HepG2 (cell line): ENCODE data around the gene MARK2. TPM values are rescaled to one million over a fixed set of nuclear protein-coding genes. Genes with fewer than 3 reads are reported as not detected.

Source experiments
- MXI1 ChIP-seq: IDR thresholded peaks from 3 replicates; pipeline ENCODE4 v1.6.1; 2012; ENCODE audit warnings: low read depth, low read length, inconsistent platforms, borderline replicate concordance
- POLR2AphosphoS5 ChIP-seq: IDR thresholded peaks from 2 replicates; pipeline ENCODE4 v1.6.1; 2012; ENCODE audit warnings: low read depth, low read length
- SNRNP70 ChIP-seq: fragments of 200-400 bp; formaldehyde crosslinking; IDR thresholded peaks from 2 replicates; pipeline ENCODE4 v1.6.1; 2017; ENCODE audit warnings: mild to moderate bottlenecking, low read depth, low read length, moderate library complexity
- ZNF30 ChIP-seq: sonication (generic); formaldehyde crosslinking; IDR thresholded peaks from 2 replicates; pipeline ENCODE4 v1.5.0; 2020; ENCODE audit warnings: mild to moderate bottlenecking, missing genetic modification reagents
- ZNF552 ChIP-seq: sonication (generic); formaldehyde crosslinking; IDR thresholded peaks from 2 replicates; pipeline ENCODE4 v1.9.0; 2022; ENCODE audit warnings: missing genetic modification reagents, mild to moderate bottlenecking, borderline replicate concordance
- ZNF619 ChIP-seq: sonication (generic); formaldehyde crosslinking; IDR thresholded peaks from 2 replicates; pipeline ENCODE4 v1.4.0; 2020; ENCODE audit warnings: mild to moderate bottlenecking, missing genetic modification reagents
- ZSCAN29 ChIP-seq: sonication (generic); formaldehyde crosslinking; conservative IDR thresholded peaks from 2 replicates; pipeline ENCODE4 v1.4.0; 2020; ENCODE audit warnings: mild to moderate bottlenecking, missing genetic modification reagents
- ZSCAN31 ChIP-seq: sonication (generic); formaldehyde crosslinking; IDR thresholded peaks from 2 replicates; pipeline ENCODE4 v1.5.0; 2020; ENCODE audit warnings: low read depth, mild to moderate bottlenecking, missing genetic modification reagents
- polyA plus RNA-seq, 8 experiments: library from polyadenylated mRNA; depleted of rRNA in 3 of 8; stranded (reverse) in 7 of 8; unstranded in 1 of 8; fragments of >200 nt; fragmentation: Illumina TruSeq in 4 of 8; extraction: Trizol in 4 of 8; gene quantifications; 2 replicates each; pipeline versions ENCODE4 v1.2.1 to v1.2.3, GENCODE V29; 2011 to 2016; ENCODE audit warnings: low read depth in 4 of 8, missing spikeins in 1 of 8, mixed read lengths in 1 of 8; ENCODE audit not compliant: insufficient read depth in 1 of 8
- total RNA-seq, 5 experiments: library from RNA; depleted of rRNA; stranded (reverse); fragments of >200 nt; fragmentation: Illumina TruSeq; extraction: Trizol; gene quantifications; 2 replicates each; pipeline ENCODE4 v1.2.3, GENCODE V29; 2016; ENCODE audit warnings: low read depth in 1 of 5
- TF ChIP-seq, protein P1 (sequence below): sonication (generic); formaldehyde crosslinking; IDR thresholded peaks from 2 replicates; pipeline ENCODE4 v1.4.0; 2020; ENCODE audit warnings: mild to moderate bottlenecking, missing genetic modification reagents
- TF ChIP-seq, protein P2 (sequence below): sonication (generic); formaldehyde crosslinking; IDR thresholded peaks from 2 replicates; pipeline ENCODE4 v1.4.0; 2020; ENCODE audit warnings: missing genetic modification reagents
- TF ChIP-seq, protein P3 (sequence below): IDR thresholded peaks from 2 replicates; pipeline ENCODE4 v1.6.1; 2018; ENCODE audit warnings: missing genetic modification reagents
- TF ChIP-seq, protein P4 (sequence below): sonication (generic); formaldehyde crosslinking; IDR thresholded peaks from 2 replicates; pipeline ENCODE4 v1.4.0; 2020; ENCODE audit warnings: missing genetic modification reagents

The MARK2 gene
- total and polyA plus RNA-seq, 2 of the 13 experiments (the other 11 are each of a cell fraction or from before 2014, with no cell fraction given), result 13.5 to 13.9 TPM

DNA sequence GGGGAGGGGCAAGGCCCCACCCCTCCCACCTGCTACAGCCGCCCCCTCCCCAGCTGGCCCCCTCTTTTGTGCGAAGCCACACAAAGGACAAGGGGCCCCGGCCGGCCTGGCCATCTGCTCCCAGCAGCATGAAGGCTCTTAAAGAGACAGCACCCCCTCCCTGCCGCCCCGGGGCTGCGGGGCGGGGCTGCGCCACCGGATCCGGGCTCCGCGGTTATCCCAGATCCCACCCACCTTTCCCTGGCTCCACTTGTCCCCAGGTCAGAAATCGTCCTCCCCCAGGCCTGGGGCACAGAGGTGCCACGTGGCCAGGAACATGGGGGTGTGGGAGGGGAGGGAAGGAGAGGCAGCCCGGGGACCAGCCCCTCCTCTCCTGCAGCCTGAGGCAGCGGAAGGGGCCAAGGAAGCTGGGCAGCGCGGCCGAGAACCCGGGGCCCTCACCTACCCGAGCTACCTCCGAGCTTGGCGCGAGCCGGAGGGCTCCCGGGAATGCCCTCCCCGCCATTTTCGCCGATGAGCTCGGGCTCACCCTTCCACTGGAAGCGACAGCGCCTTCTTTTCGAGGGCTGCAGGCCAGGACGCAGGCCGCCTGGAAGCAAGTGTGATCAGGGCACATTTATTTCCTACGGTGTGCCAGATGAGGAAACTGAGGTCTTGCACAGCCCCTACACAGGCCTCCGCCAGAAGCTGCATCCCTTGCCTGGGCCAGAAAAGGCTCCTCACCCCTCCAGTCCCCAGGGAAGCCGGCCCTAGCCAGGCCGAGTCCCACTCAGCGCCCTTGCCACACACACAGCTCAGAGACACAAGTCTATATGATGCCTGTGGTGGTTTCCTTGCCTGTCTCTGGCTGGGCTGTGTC, 80.6 kb downstream of the MARK2 start (continued):
- TF ChIP-seq ZNF619 (no peak), ZSCAN29 (no peak; the same call in 1 of the 2 replicates), ZNF552 (0 out of 2 replicates have a peak, but pooled peaks have one; percentile 29), MXI1 (peak; percentile 10; the same call in 1 of the 3 replicates), SNRNP70 (no peak), ZNF30 (CRISPR knock-in tag) (no peak), POLR2AphosphoS5 (peak; percentile 43; the same call in 1 of the 2 replicates), ZSCAN31 (CRISPR knock-in tag) (peak; percentile 47; the same call in 1 of the 2 replicates)
- TF ChIP-seq, protein P1, sequence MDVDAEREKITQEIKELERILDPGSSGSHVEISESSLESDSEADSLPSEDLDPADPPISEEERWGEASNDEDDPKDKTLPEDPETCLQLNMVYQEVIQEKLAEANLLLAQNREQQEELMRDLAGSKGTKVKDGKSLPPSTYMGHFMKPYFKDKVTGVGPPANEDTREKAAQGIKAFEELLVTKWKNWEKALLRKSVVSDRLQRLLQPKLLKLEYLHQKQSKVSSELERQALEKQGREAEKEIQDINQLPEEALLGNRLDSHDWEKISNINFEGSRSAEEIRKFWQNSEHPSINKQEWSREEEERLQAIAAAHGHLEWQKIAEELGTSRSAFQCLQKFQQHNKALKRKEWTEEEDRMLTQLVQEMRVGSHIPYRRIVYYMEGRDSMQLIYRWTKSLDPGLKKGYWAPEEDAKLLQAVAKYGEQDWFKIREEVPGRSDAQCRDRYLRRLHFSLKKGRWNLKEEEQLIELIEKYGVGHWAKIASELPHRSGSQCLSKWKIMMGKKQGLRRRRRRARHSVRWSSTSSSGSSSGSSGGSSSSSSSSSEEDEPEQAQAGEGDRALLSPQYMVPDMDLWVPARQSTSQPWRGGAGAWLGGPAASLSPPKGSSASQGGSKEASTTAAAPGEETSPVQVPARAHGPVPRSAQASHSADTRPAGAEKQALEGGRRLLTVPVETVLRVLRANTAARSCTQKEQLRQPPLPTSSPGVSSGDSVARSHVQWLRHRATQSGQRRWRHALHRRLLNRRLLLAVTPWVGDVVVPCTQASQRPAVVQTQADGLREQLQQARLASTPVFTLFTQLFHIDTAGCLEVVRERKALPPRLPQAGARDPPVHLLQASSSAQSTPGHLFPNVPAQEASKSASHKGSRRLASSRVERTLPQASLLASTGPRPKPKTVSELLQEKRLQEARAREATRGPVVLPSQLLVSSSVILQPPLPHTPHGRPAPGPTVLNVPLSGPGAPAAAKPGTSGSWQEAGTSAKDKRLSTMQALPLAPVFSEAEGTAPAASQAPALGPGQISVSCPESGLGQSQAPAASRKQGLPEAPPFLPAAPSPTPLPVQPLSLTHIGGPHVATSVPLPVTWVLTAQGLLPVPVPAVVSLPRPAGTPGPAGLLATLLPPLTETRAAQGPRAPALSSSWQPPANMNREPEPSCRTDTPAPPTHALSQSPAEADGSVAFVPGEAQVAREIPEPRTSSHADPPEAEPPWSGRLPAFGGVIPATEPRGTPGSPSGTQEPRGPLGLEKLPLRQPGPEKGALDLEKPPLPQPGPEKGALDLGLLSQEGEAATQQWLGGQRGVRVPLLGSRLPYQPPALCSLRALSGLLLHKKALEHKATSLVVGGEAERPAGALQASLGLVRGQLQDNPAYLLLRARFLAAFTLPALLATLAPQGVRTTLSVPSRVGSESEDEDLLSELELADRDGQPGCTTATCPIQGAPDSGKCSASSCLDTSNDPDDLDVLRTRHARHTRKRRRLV (CRISPR knock-in tag), result 0 out of 2 replicates have a peak, but pooled peaks have one; percentile 43
- TF ChIP-seq, protein P2, sequence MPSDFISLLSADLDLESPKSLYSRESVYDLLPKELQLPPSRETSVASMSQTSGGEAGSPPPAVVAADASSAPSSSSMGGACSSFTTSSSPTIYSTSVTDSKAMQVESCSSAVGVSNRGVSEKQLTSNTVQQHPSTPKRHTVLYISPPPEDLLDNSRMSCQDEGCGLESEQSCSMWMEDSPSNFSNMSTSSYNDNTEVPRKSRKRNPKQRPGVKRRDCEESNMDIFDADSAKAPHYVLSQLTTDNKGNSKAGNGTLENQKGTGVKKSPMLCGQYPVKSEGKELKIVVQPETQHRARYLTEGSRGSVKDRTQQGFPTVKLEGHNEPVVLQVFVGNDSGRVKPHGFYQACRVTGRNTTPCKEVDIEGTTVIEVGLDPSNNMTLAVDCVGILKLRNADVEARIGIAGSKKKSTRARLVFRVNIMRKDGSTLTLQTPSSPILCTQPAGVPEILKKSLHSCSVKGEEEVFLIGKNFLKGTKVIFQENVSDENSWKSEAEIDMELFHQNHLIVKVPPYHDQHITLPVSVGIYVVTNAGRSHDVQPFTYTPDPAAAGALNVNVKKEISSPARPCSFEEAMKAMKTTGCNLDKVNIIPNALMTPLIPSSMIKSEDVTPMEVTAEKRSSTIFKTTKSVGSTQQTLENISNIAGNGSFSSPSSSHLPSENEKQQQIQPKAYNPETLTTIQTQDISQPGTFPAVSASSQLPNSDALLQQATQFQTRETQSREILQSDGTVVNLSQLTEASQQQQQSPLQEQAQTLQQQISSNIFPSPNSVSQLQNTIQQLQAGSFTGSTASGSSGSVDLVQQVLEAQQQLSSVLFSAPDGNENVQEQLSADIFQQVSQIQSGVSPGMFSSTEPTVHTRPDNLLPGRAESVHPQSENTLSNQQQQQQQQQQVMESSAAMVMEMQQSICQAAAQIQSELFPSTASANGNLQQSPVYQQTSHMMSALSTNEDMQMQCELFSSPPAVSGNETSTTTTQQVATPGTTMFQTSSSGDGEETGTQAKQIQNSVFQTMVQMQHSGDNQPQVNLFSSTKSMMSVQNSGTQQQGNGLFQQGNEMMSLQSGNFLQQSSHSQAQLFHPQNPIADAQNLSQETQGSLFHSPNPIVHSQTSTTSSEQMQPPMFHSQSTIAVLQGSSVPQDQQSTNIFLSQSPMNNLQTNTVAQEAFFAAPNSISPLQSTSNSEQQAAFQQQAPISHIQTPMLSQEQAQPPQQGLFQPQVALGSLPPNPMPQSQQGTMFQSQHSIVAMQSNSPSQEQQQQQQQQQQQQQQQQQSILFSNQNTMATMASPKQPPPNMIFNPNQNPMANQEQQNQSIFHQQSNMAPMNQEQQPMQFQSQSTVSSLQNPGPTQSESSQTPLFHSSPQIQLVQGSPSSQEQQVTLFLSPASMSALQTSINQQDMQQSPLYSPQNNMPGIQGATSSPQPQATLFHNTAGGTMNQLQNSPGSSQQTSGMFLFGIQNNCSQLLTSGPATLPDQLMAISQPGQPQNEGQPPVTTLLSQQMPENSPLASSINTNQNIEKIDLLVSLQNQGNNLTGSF, result no peak
- TF ChIP-seq, protein P3, sequence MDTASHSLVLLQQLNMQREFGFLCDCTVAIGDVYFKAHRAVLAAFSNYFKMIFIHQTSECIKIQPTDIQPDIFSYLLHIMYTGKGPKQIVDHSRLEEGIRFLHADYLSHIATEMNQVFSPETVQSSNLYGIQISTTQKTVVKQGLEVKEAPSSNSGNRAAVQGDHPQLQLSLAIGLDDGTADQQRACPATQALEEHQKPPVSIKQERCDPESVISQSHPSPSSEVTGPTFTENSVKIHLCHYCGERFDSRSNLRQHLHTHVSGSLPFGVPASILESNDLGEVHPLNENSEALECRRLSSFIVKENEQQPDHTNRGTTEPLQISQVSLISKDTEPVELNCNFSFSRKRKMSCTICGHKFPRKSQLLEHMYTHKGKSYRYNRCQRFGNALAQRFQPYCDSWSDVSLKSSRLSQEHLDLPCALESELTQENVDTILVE, result peak; percentile 51; the same call in 1 of the 2 replicates
- TF ChIP-seq, protein P4, sequence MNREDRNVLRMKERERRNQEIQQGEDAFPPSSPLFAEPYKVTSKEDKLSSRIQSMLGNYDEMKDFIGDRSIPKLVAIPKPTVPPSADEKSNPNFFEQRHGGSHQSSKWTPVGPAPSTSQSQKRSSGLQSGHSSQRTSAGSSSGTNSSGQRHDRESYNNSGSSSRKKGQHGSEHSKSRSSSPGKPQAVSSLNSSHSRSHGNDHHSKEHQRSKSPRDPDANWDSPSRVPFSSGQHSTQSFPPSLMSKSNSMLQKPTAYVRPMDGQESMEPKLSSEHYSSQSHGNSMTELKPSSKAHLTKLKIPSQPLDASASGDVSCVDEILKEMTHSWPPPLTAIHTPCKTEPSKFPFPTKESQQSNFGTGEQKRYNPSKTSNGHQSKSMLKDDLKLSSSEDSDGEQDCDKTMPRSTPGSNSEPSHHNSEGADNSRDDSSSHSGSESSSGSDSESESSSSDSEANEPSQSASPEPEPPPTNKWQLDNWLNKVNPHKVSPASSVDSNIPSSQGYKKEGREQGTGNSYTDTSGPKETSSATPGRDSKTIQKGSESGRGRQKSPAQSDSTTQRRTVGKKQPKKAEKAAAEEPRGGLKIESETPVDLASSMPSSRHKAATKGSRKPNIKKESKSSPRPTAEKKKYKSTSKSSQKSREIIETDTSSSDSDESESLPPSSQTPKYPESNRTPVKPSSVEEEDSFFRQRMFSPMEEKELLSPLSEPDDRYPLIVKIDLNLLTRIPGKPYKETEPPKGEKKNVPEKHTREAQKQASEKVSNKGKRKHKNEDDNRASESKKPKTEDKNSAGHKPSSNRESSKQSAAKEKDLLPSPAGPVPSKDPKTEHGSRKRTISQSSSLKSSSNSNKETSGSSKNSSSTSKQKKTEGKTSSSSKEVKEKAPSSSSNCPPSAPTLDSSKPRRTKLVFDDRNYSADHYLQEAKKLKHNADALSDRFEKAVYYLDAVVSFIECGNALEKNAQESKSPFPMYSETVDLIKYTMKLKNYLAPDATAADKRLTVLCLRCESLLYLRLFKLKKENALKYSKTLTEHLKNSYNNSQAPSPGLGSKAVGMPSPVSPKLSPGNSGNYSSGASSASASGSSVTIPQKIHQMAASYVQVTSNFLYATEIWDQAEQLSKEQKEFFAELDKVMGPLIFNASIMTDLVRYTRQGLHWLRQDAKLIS (CRISPR knock-in tag), result peak; percentile 82; the same call in 1 of the 2 replicates
